SK-MEL-5 (cell line): ENCODE results near the gene BIRC5. TPM values are rescaled to one million over a fixed set of nuclear protein-coding genes. Genes with fewer than 3 reads are reported as not detected.
"Not testable (repeated sequence)": the region's sequence is repeated elsewhere in the genome, so short reads cannot be mapped to it uniquely, and the experiment has no call there.

Experiments used
- DNase-seq: peaks from one replicate; pipeline ENCODE4 v3.0.0-alpha.2; 2016; ENCODE audit warnings: low read depth, low spot score
- in situ Hi-C: cut with HindIII; loops from 2 replicates; pipeline ENCODE4 v1.10.0; 2016; ENCODE audit warnings: low sequenced_read_pairs, high pct_unique_total_duplicates, low pct_unique_long_range_greater_than_20kb
- total RNA-seq: library from RNA; depleted of rRNA; stranded (reverse); fragments of >200 nt; shearing (Covaris generic); gene quantifications from 2 replicates; pipeline ENCODE4 v1.2.3, GENCODE V29; 2014

The BIRC5 gene
- total RNA-seq, 1 experiment from 2014 or later = 167 TPM

- in situ Hi-C loops = no loop called here
- no peak for DNase-seq
These were observed 36.1 kb downstream of the BIRC5 start for GRCh38 chr17:78249818-78250806.

- in situ Hi-C loops = no loop called here
- peak; percentile 96 for DNase-seq
These were observed 37.1 kb downstream of the BIRC5 start for GRCh38 chr17:78250891-78251772.

- no peak for DNase-seq
- in situ Hi-C loops = no loop called here
These were observed 37.7 kb downstream of the BIRC5 start for GRCh38 chr17:78251773-78252103.

GRCh38 chr17:78252111-78252634 lies 38.1 kb downstream of the BIRC5 start:
- in situ Hi-C loops = no loop called here

GRCh38 chr17:78252701-78253635 lies 38.9 kb downstream of the BIRC5 start:
- in situ Hi-C loops = no loop called here
- DNase-seq = no peak

More at GRCh38 chr17:78252111-78252634, 38.1 kb downstream of the BIRC5 start:
- DNase-seq = no peak

GRCh38 chr17:78253636-78253945 lies 39.5 kb downstream of the BIRC5 start:
- DNase-seq, in situ Hi-C loops: not testable (repeated sequence)

- DNase-seq = peak; percentile 95
- in situ Hi-C loops = no loop called here
These were observed 40.1 kb downstream of the BIRC5 start for GRCh38 chr17:78253946-78254672.

- in situ Hi-C loops = no loop called here
- DNase-seq = no peak
These were observed 41.1 kb downstream of the BIRC5 start for GRCh38 chr17:78255029-78255656.

GRCh38 chr17:78255953-78256706 lies 42.1 kb downstream of the BIRC5 start:
- in situ Hi-C loops = no loop called here
- no peak for DNase-seq

GRCh38 chr17:78256707-78257591 lies 42.9 kb downstream of the BIRC5 start:
- DNase-seq = no peak
- in situ Hi-C loops = no loop called here

- in situ Hi-C loops = no loop called here
- DNase-seq = no peak
These were observed 43.8 kb downstream of the BIRC5 start for GRCh38 chr17:78257810-78258322.

GRCh38 chr17:78258323-78259191 lies 44.5 kb downstream of the BIRC5 start:
- in situ Hi-C loops = no loop called here
- DNase-seq = no peak

GRCh38 chr17:78259192-78259554 lies 45.1 kb downstream of the BIRC5 start:
- no peak for DNase-seq
- in situ Hi-C loops = no loop called here
